HCT116 (cell line): ENCODE data around the gene PRKN. TPM values are rescaled to one million over a fixed set of nuclear protein-coding genes. Genes with fewer than 3 reads are reported as not detected.

ENCODE experiments used
- ATAC-seq: fragments of 200-7000 bp; cut with Tn5 transposase; 2 replicates; pipeline ENCODE4 v1.9.1; 2020; ENCODE audit warnings: mild to moderate bottlenecking, moderate library complexity
- BruUV-seq: library from RNA; stranded (reverse); fragments of 400-500 nt; replicated peaks from 2 replicates; lab custom pipeline; 2021; lab: Mats Ljungman, UMichigan
- CTCF ChIA-PET: fragments of 300-600 bp; sonication (Branson Sonifier 250); formaldehyde crosslinking; loops from one replicate; lab custom pipeline; 2021; ENCODE audit warnings: antibody characterized with exemption; lab: Charles Lee
- POLR2A ChIA-PET: fragments of 300-600, 350-600 bp; sonication (Branson Sonifier 250); formaldehyde crosslinking; loops from one replicate; lab custom pipeline; 2021; ENCODE audit warnings: antibody characterized with exemption; lab: Charles Lee
- RAD21 ChIA-PET, 2 experiments: fragments of 300-600 bp; sonication (Branson Sonifier 250); formaldehyde crosslinking; loops; one replicate each; lab custom pipeline; 2023; ENCODE audit warnings: low total read pairs in 2 of 2; ENCODE audit not compliant: uncharacterized antibody in 2 of 2, unreplicated experiment in 2 of 2, low non-redundant PET in 1 of 2; lab: Charles Lee
- DNase-seq: peaks from one replicate; pipeline ENCODE4 v3.0.0-alpha.2; 2010; ENCODE audit warnings: low read depth, low spot score
- H2AFZ ChIP-seq: fragments of 200-600 bp; shearing (Covaris generic), sonication (generic); 2 replicates; pipeline ENCODE4 v1.6.1; 2017; ENCODE audit warnings: low read depth, mixed run types, mixed read lengths, antibody characterized with exemption, low read length; ENCODE audit not compliant: poor library complexity, severe bottlenecking
- H3K27ac ChIP-seq: 2 replicates; pipeline ENCODE4 v1.5.1; 2012; ENCODE audit warnings: low read depth, low read length
- H3K27me3 ChIP-seq: fragments of 200-600 bp; sonication (generic); 2 replicates; pipeline ENCODE4 v1.6.1; 2016; ENCODE audit warnings: mixed run types, low read length, mixed read lengths; ENCODE audit not compliant: insufficient read depth
- H3K36me3 ChIP-seq, 2 experiments: fragments of 200-500 bp in 1 of 2; fragments of 200-600 bp in 1 of 2; sonication (Bioruptor generic) in 1 of 2; sonication (generic) in 1 of 2; 2 replicates each; pipeline versions ENCODE4 v1.5.1 to v1.6.1; 2014 to 2016; ENCODE audit warnings: low read length in 2 of 2, inconsistent platforms in 1 of 2, mixed read lengths in 1 of 2, mixed run types in 1 of 2; ENCODE audit not compliant: insufficient read depth in 2 of 2, control insufficient read depth in 1 of 2
- H3K4me1 ChIP-seq, 2 experiments: fragments of 200-600 bp in 1 of 2; sonication (generic) in 1 of 2; 2 replicates each; pipeline versions ENCODE4 v1.5.1 to v1.6.1; 2012 to 2017; ENCODE audit warnings: low read length in 2 of 2, inconsistent platforms in 1 of 2, mild to moderate bottlenecking in 1 of 2, mixed read lengths in 1 of 2, mixed run types in 1 of 2, moderate library complexity in 1 of 2; ENCODE audit not compliant: insufficient read depth in 2 of 2, control insufficient read depth in 1 of 2
- H3K4me2 ChIP-seq: fragments of 200-600 bp; sonication (generic); 2 replicates; pipeline ENCODE4 v1.6.1; 2017; ENCODE audit warnings: mixed run types, low read length, mixed read lengths
- H3K4me3 ChIP-seq, 2 experiments: fragments of 200-600 bp in 1 of 2; sonication (generic) in 1 of 2; replicated peaks in 1 of 2; 2 replicates each; pipeline ENCODE4 v1.5.1; 2011 to 2016; ENCODE audit warnings: low read length in 2 of 2, control low read depth in 1 of 2, low read depth in 1 of 2, mild to moderate bottlenecking in 1 of 2, mixed read lengths in 1 of 2, mixed run types in 1 of 2
- H3K79me2 ChIP-seq: fragments of 200-600 bp; sonication (generic); 2 replicates; pipeline ENCODE4 v1.6.1; 2017; ENCODE audit warnings: mild to moderate bottlenecking, mixed run types, low read length, moderate library complexity, mixed read lengths; ENCODE audit not compliant: insufficient read depth
- H3K9ac ChIP-seq: fragments of 200-600 bp; sonication (generic); 2 replicates; pipeline ENCODE4 v1.6.1; 2016; ENCODE audit warnings: low read length, mixed read lengths
- H3K9me2 ChIP-seq: fragments of 200-600 bp; sonication (generic), shearing (Covaris generic); 2 replicates; pipeline ENCODE4 v1.6.1; 2017; ENCODE audit warnings: mixed run types, mild to moderate bottlenecking, moderate library complexity; ENCODE audit not compliant: insufficient read depth
- H3K9me3 ChIP-seq, 2 experiments: fragments of 200-500 bp in 1 of 2; fragments of 200-600 bp in 1 of 2; sonication (Bioruptor generic) in 1 of 2; sonication (generic) in 1 of 2; 2 replicates each; pipeline ENCODE4 v1.6.1; 2014 to 2017; ENCODE audit warnings: low read length in 2 of 2, mixed read lengths in 2 of 2, inconsistent platforms in 1 of 2, low read depth in 1 of 2, mild to moderate bottlenecking in 1 of 2, mixed run types in 1 of 2, moderate library complexity in 1 of 2; ENCODE audit not compliant: control insufficient read depth in 1 of 2, insufficient read depth in 1 of 2
- H4K20me1 ChIP-seq: fragments of 200-600 bp; sonication (generic), shearing (Covaris generic); 2 replicates; pipeline ENCODE4 v1.6.1; 2017; ENCODE audit warnings: mixed run types, mild to moderate bottlenecking, moderate library complexity; ENCODE audit not compliant: insufficient read depth
- CEBPB ChIP-seq: IDR thresholded peaks from 2 replicates; pipeline ENCODE4 v1.6.1; 2012; ENCODE audit warnings: low read depth
- EGR1 ChIP-seq: IDR thresholded peaks from 2 replicates; pipeline ENCODE4 v1.6.1; 2012; ENCODE audit warnings: low read depth
- ELF1 ChIP-seq: IDR thresholded peaks from 2 replicates; pipeline ENCODE4 v1.6.1; 2012; ENCODE audit warnings: low read depth, borderline replicate concordance
- EZH2 ChIP-seq: fragments of 200-600 bp; sonication (generic); IDR thresholded peaks from 2 replicates; pipeline ENCODE4 v1.6.1; 2017; ENCODE audit warnings: antibody characterized with exemption, mixed run types
- FOSL1 ChIP-seq: IDR thresholded peaks from 2 replicates; pipeline ENCODE4 v1.6.1; 2012; ENCODE audit warnings: low read depth
- JUND ChIP-seq: IDR thresholded peaks from 2 replicates; pipeline ENCODE4 v1.6.1; 2012
- POLR2AphosphoS5 ChIP-seq: IDR thresholded peaks from 2 replicates; pipeline ENCODE4 v1.6.1; 2011; ENCODE audit warnings: mild to moderate bottlenecking, low read depth, low read length, moderate library complexity
- RAD21 ChIP-seq: IDR thresholded peaks from 2 replicates; pipeline ENCODE4 v1.6.1; 2012; ENCODE audit warnings: low read depth, mild to moderate bottlenecking
- SP1 ChIP-seq: IDR thresholded peaks from 2 replicates; pipeline ENCODE4 v1.6.1; 2012; ENCODE audit warnings: low read depth
- SRF ChIP-seq: IDR thresholded peaks from 2 replicates; pipeline ENCODE4 v1.6.1; 2012; ENCODE audit warnings: low read depth
- TCF7L2 ChIP-seq: IDR thresholded peaks from 2 replicates; pipeline ENCODE4 v1.7.0; 2011; ENCODE audit warnings: borderline replicate concordance, inconsistent platforms; ENCODE audit not compliant: insufficient read depth, insufficient read length; ENCODE audit errors: extremely low read depth
- YY1 ChIP-seq: IDR thresholded peaks from 2 replicates; pipeline ENCODE4 v1.6.1; 2011; ENCODE audit warnings: low read length, low read depth, moderate library complexity, mild to moderate bottlenecking; ENCODE audit not compliant: insufficient replicate concordance; ENCODE audit errors: extremely low read depth
- ZFX ChIP-seq: fragments of 450-650 bp; IDR thresholded peaks from 2 replicates; pipeline ENCODE4 v1.6.1; 2017
- intact Hi-C: fragments of 100-400 bp; cut with micrococcal nuclease; formaldehyde crosslinking; loops from 2 replicates; pipeline ENCODE4 v1.10.0; 2022
- total RNA-seq: library from RNA; stranded (reverse); gene quantifications from one replicate; pipeline ENCODE4 v1.2.1, GENCODE V29; 2021; ENCODE audit not compliant: unreplicated experiment
- TF ChIP-seq, protein P1 (sequence below): IDR thresholded peaks from 2 replicates; pipeline ENCODE4 v1.6.1; 2012
- TF ChIP-seq, protein P2 (sequence below): IDR thresholded peaks from 2 replicates; pipeline ENCODE4 v1.6.1; 2012; ENCODE audit warnings: low read depth
- TF ChIP-seq, protein P3 (sequence below): IDR thresholded peaks from 2 replicates; pipeline ENCODE4 v1.6.1; 2012
- TF ChIP-seq, protein P4 (sequence below): IDR thresholded peaks from 2 replicates; pipeline ENCODE4 v1.6.1; 2011; ENCODE audit warnings: mild to moderate bottlenecking, low read length, moderate library complexity; ENCODE audit not compliant: insufficient replicate concordance; ENCODE audit errors: extremely low read depth

Gene PRKN
- total RNA-seq, 1 experiment from 2014 or later: 2.6 TPM

DNA sequence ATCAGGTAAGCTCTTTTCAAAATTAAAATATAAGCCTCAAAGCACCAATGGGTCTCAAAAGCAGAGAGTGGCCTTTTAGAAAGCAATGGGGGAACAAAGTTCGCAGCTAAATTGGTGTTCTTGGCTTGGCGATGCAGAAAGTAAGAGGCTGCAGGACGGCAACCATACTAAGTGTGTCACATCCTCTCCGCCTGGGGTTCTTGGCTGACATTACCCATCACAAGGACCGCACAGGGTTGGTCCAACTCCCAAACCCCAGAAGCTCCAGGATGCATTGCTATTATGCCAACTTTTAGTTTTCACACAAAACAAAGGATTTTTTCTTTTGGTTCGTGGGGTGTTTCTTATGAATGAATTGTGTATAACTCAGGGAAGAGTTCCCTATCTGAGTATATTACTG, 124.8 kb downstream of the PRKN start:
- no TSS peak for BruUV-seq
- POLR2A ChIA-PET: no interaction called here
- Histone ChIP-seq H3K4me2 (no peak overlapping the region), H3K9me2 (no peaks in the 10 kb centered on the region), H3K36me3 (no peaks in the 10 kb centered on the region), H2AFZ (no peak overlapping the region), H3K4me1 (no peaks in the 10 kb centered on the region), H3K4me3 (no peak overlapping the region), H3K9ac (no peak overlapping the region), H3K9me3 (no peaks in the 10 kb centered on the region), H3K27me3 (no peaks in the 10 kb centered on the region), H3K27ac (no peak overlapping the region), H3K79me2 (no peaks in the 10 kb centered on the region), H4K20me1 (no peaks in the 10 kb centered on the region)
- TF ChIP-seq, protein P1, sequence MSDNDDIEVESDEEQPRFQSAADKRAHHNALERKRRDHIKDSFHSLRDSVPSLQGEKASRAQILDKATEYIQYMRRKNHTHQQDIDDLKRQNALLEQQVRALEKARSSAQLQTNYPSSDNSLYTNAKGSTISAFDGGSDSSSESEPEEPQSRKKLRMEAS: no peak
- no peak for TF ChIP-seq CEBPB
- intact Hi-C loops: no loop called here
- CTCF ChIA-PET: no interaction called here
- ATAC-seq (no peak), DNase-seq (no peak)
- RAD21 ChIA-PET: no interaction called here

DNA sequence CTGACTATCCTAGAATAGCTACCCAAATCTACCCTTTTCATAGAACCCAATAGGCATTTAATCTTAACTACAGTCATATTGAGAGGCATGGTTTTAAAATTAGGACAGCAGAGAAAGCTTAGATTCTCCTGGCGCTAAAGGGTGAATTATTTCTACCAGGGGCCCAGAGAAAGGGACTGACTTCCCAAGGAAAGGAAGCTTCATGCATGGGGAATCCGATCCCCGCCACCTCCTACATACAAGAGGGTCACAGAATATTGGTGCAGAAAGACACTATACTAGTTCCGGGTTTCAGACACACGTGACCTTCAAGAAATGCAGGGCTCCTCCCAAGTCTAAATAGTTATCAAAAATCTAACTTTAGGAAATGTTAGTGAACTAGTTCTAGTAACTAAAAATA, 130.9 kb downstream of the PRKN start:
- Histone ChIP-seq H3K9me2 (no peaks in the 10 kb centered on the region), H4K20me1 (no peaks in the 10 kb centered on the region), H3K9ac (no peak overlapping the region), H3K9me3 (no peaks in the 10 kb centered on the region), H3K36me3 (no peaks in the 10 kb centered on the region), H3K79me2 (no peaks in the 10 kb centered on the region), H3K27ac (no peak overlapping the region), H3K4me2 (no peak overlapping the region), H2AFZ (no peak overlapping the region), H3K4me3 (no peak overlapping the region), H3K4me1 (no peaks in the 10 kb centered on the region), H3K27me3 (no peaks in the 10 kb centered on the region)
- ATAC-seq (no peak), DNase-seq (no peak)
- ChIA-PET RAD21 (no interaction called here), POLR2A (no interaction called here), CTCF (no interaction called here)
- intact Hi-C loops: no loop called here
- no TSS peak for BruUV-seq
- no peak for TF ChIP-seq EGR1
- TF ChIP-seq SP1: no peak
- TF ChIP-seq ELF1: no peak
- TF ChIP-seq TCF7L2: no peak
- TF ChIP-seq JUND: no peak
- TF ChIP-seq, protein P2, sequence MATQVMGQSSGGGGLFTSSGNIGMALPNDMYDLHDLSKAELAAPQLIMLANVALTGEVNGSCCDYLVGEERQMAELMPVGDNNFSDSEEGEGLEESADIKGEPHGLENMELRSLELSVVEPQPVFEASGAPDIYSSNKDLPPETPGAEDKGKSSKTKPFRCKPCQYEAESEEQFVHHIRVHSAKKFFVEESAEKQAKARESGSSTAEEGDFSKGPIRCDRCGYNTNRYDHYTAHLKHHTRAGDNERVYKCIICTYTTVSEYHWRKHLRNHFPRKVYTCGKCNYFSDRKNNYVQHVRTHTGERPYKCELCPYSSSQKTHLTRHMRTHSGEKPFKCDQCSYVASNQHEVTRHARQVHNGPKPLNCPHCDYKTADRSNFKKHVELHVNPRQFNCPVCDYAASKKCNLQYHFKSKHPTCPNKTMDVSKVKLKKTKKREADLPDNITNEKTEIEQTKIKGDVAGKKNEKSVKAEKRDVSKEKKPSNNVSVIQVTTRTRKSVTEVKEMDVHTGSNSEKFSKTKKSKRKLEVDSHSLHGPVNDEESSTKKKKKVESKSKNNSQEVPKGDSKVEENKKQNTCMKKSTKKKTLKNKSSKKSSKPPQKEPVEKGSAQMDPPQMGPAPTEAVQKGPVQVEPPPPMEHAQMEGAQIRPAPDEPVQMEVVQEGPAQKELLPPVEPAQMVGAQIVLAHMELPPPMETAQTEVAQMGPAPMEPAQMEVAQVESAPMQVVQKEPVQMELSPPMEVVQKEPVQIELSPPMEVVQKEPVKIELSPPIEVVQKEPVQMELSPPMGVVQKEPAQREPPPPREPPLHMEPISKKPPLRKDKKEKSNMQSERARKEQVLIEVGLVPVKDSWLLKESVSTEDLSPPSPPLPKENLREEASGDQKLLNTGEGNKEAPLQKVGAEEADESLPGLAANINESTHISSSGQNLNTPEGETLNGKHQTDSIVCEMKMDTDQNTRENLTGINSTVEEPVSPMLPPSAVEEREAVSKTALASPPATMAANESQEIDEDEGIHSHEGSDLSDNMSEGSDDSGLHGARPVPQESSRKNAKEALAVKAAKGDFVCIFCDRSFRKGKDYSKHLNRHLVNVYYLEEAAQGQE: no peak
- TF ChIP-seq, protein P3, sequence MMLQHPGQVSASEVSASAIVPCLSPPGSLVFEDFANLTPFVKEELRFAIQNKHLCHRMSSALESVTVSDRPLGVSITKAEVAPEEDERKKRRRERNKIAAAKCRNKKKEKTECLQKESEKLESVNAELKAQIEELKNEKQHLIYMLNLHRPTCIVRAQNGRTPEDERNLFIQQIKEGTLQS: no peak
- TF ChIP-seq SRF: no peak
- TF ChIP-seq YY1: no peak
- TF ChIP-seq, protein P4, sequence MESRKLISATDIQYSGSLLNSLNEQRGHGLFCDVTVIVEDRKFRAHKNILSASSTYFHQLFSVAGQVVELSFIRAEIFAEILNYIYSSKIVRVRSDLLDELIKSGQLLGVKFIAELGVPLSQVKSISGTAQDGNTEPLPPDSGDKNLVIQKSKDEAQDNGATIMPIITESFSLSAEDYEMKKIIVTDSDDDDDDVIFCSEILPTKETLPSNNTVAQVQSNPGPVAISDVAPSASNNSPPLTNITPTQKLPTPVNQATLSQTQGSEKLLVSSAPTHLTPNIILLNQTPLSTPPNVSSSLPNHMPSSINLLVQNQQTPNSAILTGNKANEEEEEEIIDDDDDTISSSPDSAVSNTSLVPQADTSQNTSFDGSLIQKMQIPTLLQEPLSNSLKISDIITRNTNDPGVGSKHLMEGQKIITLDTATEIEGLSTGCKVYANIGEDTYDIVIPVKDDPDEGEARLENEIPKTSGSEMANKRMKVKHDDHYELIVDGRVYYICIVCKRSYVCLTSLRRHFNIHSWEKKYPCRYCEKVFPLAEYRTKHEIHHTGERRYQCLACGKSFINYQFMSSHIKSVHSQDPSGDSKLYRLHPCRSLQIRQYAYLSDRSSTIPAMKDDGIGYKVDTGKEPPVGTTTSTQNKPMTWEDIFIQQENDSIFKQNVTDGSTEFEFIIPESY: no peak
- no peak for TF ChIP-seq POLR2AphosphoS5
- no peak for TF ChIP-seq FOSL1
- TF ChIP-seq EZH2: no peak
- TF ChIP-seq ZFX: no peak
- TF ChIP-seq RAD21: no peak
